Stimulated activated CD4-positive, alpha-beta T cell treated with anti-CD3 and anti-CD28 coated beads, Interleukin-1b, Interleukin-23, amount 100 ng/mL, for 4 hours (primary cell): ENCODE data around the gene IRGQ.
"Not testable (repeated sequence)": the region's sequence is repeated elsewhere in the genome, so short reads cannot be mapped to it uniquely, and the experiment has no call there.

ENCODE experiments used
- DNase-seq, 2 donors: peaks; one replicate each; pipeline ENCODE4 v3.0.0-alpha.2; 2020; ENCODE audit warnings: low read depth in 2 of 2

Gene IRGQ

GRCh38 chr19:43624933-43625332, 29.0 kb upstream of the IRGQ start:
- DNase-seq, result peak; percentile 75 to 82

- DNase-seq, result no peak
Measured at GRCh38 chr19:43623889-43624670, 28.1 kb upstream of the IRGQ start.

DNA sequence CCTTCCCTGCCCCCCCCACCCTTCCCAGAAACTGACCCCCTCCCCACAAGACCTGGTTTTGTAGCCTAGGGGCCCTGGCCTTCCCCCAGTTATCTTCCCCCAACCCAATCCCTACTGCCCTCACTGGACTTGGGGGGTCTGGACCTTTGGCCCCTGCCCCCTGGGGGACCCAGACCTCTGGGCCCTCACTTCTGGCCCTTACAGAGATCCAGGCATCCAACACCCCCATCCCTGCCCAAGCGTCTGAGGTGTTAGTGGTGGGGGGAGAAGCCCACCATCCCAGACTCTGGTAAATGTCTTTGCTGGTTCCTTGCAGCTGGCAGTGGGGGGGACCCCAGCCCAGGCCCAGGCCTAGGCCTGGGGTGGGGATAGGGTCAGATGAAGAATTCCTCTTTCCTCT, 27.0 kb upstream of the IRGQ start:
- no peak for DNase-seq

- no peak for DNase-seq
Measured at GRCh38 chr19:43622070-43622469, 26.1 kb upstream of the IRGQ start.

GRCh38 chr19:43620061-43621001, 24.4 kb upstream of the IRGQ start:
- peak; percentile 80 to 82 for DNase-seq

DNA sequence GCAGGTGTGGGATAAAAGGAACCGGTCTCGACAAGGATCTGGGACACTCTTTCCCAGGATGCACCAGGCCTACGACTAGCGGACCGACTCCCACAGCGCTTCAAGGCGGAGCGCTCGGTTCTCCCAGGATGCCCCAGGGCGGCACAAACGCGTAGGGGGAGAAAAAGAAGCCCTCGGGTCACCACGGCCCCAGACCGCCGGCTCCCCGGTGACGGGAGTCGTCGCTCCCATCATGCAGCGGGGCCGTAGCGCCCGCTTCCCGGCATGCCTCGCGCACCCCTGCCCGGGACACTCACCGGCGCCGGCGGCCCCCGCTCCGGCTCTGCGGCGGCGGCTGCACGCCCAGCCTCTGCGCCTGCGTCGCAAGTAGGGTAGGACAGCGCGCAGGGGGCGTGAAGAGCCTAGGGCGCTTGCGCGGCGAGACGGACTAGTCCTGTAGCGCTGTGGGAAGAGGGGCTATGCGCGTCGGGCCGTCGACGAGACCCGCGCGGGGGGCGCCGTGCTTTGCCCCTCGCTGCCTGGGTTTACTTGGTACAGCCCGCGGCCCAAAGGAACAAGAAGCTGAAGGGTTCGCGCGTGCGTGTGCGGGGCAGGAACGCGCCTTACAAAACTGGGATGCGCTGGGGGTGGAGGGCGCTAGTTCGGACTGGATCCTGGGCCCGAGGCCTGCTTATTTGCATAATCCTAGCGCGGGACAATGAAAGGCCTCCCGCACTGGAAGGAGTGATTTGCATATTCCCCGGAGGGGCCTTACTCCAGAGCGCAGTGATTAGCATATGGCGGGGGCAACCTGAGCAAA, 23.5 kb upstream of the IRGQ start, which contains the start of gene ZNF428:
Gene ZNF428, minus strand, starts transcription at position 368 of the 799 bp plus-strand sequence. CDS start 5,325 bp downstream, outside the sequence.
- peak; percentile 74 to 80 for DNase-seq

- DNase-seq, result peak in 1 of 2 donors; percentile 24
Measured at GRCh38 chr19:43618921-43619261, 23.0 kb upstream of the IRGQ start.

- DNase-seq, result no peak
Measured at GRCh38 chr19:43616954-43617353, 21.0 kb upstream of the IRGQ start.

DNA sequence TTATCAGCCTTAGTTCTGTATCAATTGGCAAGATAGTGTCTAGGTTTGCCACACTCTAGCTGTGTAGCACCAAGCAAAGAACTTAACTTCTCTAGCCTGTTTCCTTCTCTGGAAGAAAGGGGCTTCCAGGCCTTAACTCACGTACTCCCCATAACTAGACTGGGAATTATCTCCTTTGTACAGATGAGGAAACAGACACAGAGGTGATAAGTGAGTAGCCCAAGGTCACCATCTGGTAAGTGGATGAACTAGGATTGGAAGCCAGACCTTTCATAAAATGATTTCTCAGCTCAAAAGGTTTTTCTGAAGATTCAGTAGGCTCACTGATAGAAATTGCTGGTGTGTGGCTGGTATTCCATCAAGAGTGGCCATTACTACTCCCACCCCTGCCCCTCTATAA, 20.4 kb upstream of the IRGQ start:
- no peak for DNase-seq

DNA sequence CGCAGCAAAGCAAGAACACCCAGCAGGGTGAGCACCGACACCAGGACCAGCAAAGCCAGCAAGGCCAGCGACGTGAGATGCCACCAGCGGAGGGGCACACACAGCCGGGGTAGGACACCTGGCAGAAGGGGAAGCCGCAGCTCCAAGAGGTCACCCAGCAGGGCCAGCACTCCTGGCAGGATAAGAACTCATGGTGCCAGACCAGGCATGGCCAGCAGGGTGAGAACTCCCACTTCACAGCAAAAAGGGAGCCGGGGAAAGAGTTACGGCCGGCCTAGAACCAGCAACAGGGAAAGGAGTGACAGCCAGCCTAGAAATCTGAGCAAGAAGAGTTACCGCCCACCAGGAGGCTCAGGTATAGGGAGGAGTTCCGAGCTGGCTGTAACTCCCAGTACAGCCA, 16.4 kb upstream of the IRGQ start:
- no peak for DNase-seq

GRCh38 chr19:43611788-43612187, 15.9 kb upstream of the IRGQ start, which contains the start of gene SRRM5:
Gene SRRM5, plus strand, starts transcription at chr19:43612088. Its CDS starts 34 bp downstream, at chr19:43612122.
- DNase-seq, result no peak

GRCh38 chr19:43610493-43610892, 14.6 kb upstream of the IRGQ start:
- DNase-seq, result no peak

DNA sequence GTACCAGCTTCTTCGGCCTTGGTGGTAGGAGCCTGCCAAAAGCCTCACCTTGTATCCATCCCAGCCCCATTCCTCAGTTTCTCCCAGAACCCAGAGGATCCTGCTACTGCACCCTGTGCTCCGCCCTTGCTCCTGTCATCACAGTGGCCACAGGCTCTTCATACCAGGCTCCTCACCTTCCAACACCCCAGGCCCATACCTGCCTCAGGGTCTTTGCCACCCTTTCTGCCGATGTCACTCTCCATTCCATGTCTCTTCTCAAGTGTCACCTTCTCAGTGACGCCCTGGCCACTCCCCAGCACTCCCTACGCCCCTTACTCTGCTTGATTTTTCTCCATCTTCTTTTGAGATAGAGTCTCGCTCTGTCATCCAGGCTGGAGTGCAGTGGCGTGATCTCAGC, 13.9 kb upstream of the IRGQ start:
- no peak for DNase-seq

DNA sequence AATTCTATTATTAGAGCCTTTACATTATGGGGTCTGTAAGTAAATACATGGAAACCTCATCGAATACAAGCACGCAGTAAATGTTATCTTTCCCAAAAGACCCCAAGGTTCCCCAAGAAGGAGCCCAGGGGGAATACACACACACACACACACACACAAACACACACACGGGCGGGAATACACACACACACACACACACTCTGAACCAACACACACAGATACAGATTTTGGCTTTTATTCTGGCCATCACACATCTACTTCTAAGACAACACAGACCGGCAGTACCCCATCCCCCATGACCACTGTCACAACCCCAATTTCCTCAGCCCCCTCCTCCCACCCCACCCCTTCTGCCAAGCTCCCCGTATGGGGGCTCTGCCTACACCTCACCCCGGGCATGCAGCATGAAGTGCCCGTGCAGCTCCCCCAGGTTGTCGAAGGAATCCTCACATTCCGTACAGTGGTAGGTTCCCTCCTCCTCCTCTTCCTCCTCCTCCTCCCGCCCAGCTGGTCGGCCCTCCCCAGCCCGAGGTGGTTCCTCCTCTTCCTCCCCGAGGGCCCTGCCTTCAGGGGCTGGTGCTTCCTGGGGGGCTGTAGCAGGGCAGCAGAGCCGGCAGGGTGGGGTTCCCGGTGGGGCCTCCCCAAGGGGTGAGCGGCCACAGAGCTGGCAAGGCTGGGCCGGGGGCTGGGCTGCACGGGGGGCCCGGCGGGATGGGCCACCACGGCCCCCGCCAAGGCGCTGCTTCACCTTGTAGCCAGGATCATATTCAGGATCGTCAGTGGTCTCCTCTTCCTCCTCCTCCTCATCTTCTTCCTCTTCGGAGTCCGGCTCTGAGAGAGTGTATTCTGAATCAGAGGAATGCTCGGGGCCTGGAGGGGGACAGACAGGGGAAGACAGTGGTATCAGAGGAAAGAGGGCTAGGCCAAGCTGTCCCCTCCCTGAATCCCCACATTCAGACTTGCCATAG, 11.6 kb upstream of the IRGQ start:
- DNase-seq, result no peak

DNA sequence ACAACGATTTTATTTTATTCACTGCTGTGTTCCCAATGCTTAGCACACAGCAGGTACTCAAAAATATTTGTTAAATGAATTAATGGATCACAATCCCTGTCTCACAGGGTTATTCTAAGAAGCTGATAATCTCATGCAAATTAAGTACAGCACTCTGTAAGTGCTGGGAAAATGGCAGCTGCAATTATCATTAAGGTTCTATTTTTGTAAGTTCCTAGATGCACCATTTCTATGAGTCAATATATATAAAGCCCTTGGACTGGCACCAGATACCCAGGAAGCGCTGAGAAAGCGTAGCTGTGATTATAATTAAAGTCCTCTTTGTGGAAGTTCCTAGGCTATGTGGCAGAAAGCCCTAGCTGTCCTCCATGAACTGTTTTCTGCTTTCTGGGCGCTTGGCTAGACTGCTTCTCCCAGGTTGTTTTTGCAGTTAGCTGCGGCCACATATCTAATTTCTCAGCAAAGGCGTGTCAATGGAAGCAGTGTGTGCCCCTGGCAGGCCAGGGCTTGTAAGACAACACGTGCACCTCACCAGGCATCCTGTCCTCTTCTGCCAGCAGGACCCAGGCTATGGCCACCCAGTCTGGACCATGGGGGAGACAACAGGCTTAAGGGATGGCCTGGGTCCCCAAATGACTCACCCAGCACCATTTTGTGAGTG, 10.8 kb upstream of the IRGQ start:
- no peak for DNase-seq

GRCh38 chr19:43605875-43606568, 10.1 kb upstream of the IRGQ start:
- no peak for DNase-seq

DNA sequence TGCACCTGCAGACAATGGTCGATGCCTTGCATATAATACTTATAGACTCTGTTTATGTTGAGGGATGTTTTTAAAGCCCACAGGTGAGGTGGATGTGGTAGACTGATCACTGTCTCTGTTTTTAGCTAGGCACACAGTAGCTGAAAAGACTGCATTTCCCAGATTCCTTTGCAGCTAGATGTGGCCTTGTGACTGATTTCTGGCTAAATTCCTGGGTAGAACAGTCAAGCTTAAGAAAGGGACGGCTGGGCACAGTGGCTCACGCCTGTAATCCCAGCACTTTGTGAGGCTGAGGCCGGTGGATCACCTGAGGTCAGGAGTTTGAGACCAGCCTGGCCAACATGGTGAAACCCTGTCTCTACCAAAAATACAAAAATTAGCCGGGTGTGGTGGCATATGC, 4.4 kb upstream of the IRGQ start:
- not testable (repeated sequence) for DNase-seq

DNA sequence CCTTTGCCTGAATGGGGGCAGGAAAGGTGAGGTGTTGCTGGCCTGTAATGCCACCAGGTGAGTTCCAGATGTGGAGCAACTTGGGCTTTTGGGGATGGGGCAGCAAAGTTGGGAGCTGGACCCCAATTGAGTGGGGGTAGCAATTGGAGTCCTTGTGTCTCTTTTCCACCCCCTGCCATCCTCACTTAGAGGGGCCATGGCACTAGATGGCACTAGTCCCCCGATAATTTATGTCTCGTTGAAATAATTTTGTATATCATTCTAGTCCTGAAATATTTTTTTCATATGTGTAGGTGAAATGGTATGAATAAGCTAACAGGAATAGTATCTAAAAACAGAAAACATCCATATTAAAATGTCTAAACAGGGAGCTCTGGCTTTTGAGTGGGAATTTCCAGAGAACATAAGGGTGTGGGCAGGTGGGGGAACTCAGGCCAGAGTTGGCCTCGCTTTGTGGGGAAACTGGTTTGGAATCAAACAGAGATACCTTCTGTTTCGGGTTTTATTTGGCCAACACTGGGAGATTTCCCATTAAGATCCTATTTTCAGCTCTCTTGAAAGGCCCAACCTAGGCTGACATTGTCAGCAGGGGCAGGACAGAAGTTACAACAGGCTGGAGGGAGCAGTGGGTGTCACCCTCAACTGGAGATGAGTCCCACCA, 3.8 kb upstream of the IRGQ start:
- DNase-seq, result no peak
